H1 (cell line): Measurements from ENCODE around the gene PPIAL4G. TPM values are rescaled to one million over a fixed set of nuclear protein-coding genes. Genes with fewer than 3 reads are reported as not detected.
"Not testable (repeated sequence)": the region's sequence is repeated elsewhere in the genome, so short reads cannot be mapped to it uniquely, and the experiment has no call there.

Source experiments
- CTCF ChIA-PET: fragments of 300-600 bp; sonication (Branson Sonifier 250); formaldehyde crosslinking; loops from one replicate; lab custom pipeline; 2021; ENCODE audit not compliant: partially characterized antibody; lab: Charles Lee
- POLR2A ChIA-PET: fragments of 300-600 bp; sonication (Branson Sonifier 250); formaldehyde crosslinking; loops from one replicate; lab custom pipeline; 2021; ENCODE audit warnings: inconsistent platforms; ENCODE audit not compliant: partially characterized antibody; lab: Charles Lee
- DNase-seq, 2 experiments: peaks; one replicate each; pipeline versions ENCODE4 v3.0.0 to v3.0.0-alpha.2; 2010 to 2022; ENCODE audit warnings: low spot score in 2 of 2, low read depth in 1 of 2, mixed read lengths in 1 of 2
- FAIRE-seq: peaks from 2 replicates; lab custom pipeline; 2011; peaks lifted over from hg19 to GRCh38; lab: Jason Lieb, UNC
- H2AFZ ChIP-seq: 2 replicates; pipeline ENCODE4 v1.8.1; 2012; ENCODE audit warnings: low read length, inconsistent platforms
- H2AK5ac ChIP-seq: 2 replicates; pipeline ENCODE4 v1.6.1; 2013; ENCODE audit warnings: low read depth, low read length
- H2BK120ac ChIP-seq: replicated peaks from 2 replicates; pipeline ENCODE3; 2013; ENCODE audit warnings: low read depth, low read length, inconsistent platforms
- H2BK12ac ChIP-seq: 2 replicates; pipeline ENCODE4 v1.6.1; 2013; ENCODE audit warnings: low read depth, low read length
- H2BK15ac ChIP-seq: 2 replicates; pipeline ENCODE4 v1.6.1; 2013; ENCODE audit warnings: low read length
- H2BK20ac ChIP-seq: 2 replicates; pipeline ENCODE4 v1.6.1; 2013; ENCODE audit warnings: low read length
- H2BK5ac ChIP-seq: 2 replicates; pipeline ENCODE4 v1.6.1; 2013; ENCODE audit warnings: low read depth, low read length
- H3K14ac ChIP-seq: 2 replicates; pipeline ENCODE4 v1.6.1; 2013; ENCODE audit warnings: inconsistent platforms; ENCODE audit not compliant: insufficient read length
- H3K18ac ChIP-seq: 2 replicates; pipeline ENCODE4 v1.6.1; 2013; ENCODE audit warnings: low read length; ENCODE audit errors: extremely low read depth
- H3K23ac ChIP-seq: 2 replicates; pipeline ENCODE4 v1.6.1; 2013; ENCODE audit warnings: inconsistent platforms; ENCODE audit not compliant: insufficient read length
- H3K23me2 ChIP-seq: 2 replicates; pipeline ENCODE4 v1.6.1; 2013; ENCODE audit warnings: low read depth, low read length
- H3K27ac ChIP-seq: 2 replicates; pipeline ENCODE4 v1.6.1; 2011; ENCODE audit warnings: low read depth, low read length, inconsistent platforms
- H3K27me3 ChIP-seq, 4 experiments: replicated peaks in 1 of 4; 1 replicate in 1 of 4; 2 replicates in 3 of 4; pipeline versions ENCODE4 v1.6.1 to v1.8.1; 2011 to 2013; ENCODE audit warnings: low read length in 3 of 4, mild to moderate bottlenecking in 3 of 4, inconsistent platforms in 2 of 4, mixed read lengths in 2 of 4, moderate library complexity in 1 of 4; ENCODE audit not compliant: control insufficient read depth in 3 of 4, insufficient read depth in 3 of 4; ENCODE audit errors: extremely low read depth in 1 of 4
- H3K36me3 ChIP-seq, 4 experiments: 2 replicates each; pipeline versions ENCODE4 v1.6.1 to v1.8.1; 2011 to 2013; ENCODE audit warnings: mild to moderate bottlenecking in 4 of 4, low read length in 3 of 4, moderate library complexity in 2 of 4, control low read depth in 1 of 4, inconsistent platforms in 1 of 4; ENCODE audit not compliant: insufficient read depth in 4 of 4, control insufficient read depth in 2 of 4
- H3K4ac ChIP-seq: replicated peaks from 2 replicates; pipeline ENCODE3; 2013; ENCODE audit warnings: low read length, low read depth, mixed read lengths, inconsistent platforms; ENCODE audit not compliant: insufficient read length
- H3K4me1 ChIP-seq, 4 experiments: replicated peaks in 1 of 4; 1 replicate in 1 of 4; 2 replicates in 3 of 4; pipeline versions ENCODE4 v1.6.1 to v1.8.1; 2011 to 2013; ENCODE audit warnings: low read length in 3 of 4, inconsistent platforms in 2 of 4, mixed read lengths in 1 of 4; ENCODE audit not compliant: insufficient read depth in 4 of 4, control insufficient read depth in 3 of 4
- H3K4me2 ChIP-seq, 2 experiments: 2 replicates each; pipeline versions ENCODE4 v1.6.1 to v1.8.1; 2011 to 2013; ENCODE audit warnings: low read depth in 2 of 2, low read length in 2 of 2, control low read depth in 1 of 2, inconsistent platforms in 1 of 2, mild to moderate bottlenecking in 1 of 2; ENCODE audit not compliant: insufficient read depth in 1 of 2
- H3K4me3 ChIP-seq, 4 experiments: fragments of 200-600, 300-600 bp in 1 of 4; sonication (generic), shearing (Covaris generic), sonication (Bioruptor Twin) in 1 of 4; 2 replicates each; pipeline versions ENCODE4 v1.5.1 to v1.8.1; 2011 to 2016; ENCODE audit warnings: low read length in 4 of 4, low read depth in 3 of 4, control low read depth in 2 of 4, inconsistent platforms in 2 of 4, mild to moderate bottlenecking in 2 of 4, mixed read lengths in 1 of 4, moderate library complexity in 1 of 4; ENCODE audit not compliant: insufficient read depth in 2 of 4; ENCODE audit errors: extremely low read depth in 1 of 4
- H3K56ac ChIP-seq: replicated peaks from 2 replicates; pipeline ENCODE3; 2013; ENCODE audit warnings: low read depth, mild to moderate bottlenecking, mixed read lengths, low read length, inconsistent platforms; ENCODE audit not compliant: insufficient read length
- H3K79me1 ChIP-seq: 2 replicates; pipeline ENCODE4 v1.6.1; 2013; ENCODE audit warnings: low read depth, low read length, control low read depth
- H3K79me2 ChIP-seq, 2 experiments: 2 replicates each; pipeline versions ENCODE4 v1.6.1 to v1.8.1; 2012 to 2013; ENCODE audit warnings: low read length in 2 of 2, mild to moderate bottlenecking in 2 of 2, inconsistent platforms in 1 of 2; ENCODE audit not compliant: insufficient read depth in 2 of 2, control insufficient read depth in 1 of 2
- H3K9ac ChIP-seq, 4 experiments: replicated peaks in 1 of 4; 1 replicate in 1 of 4; 2 replicates in 3 of 4; pipeline versions ENCODE4 v1.6.1 to v1.8.1; 2011 to 2013; ENCODE audit warnings: low read depth in 3 of 4, low read length in 3 of 4, control low read depth in 2 of 4, mild to moderate bottlenecking in 2 of 4, moderate library complexity in 2 of 4, inconsistent platforms in 1 of 4; ENCODE audit errors: extremely low read depth in 1 of 4
- H3K9me3 ChIP-seq, 2 experiments: 2 replicates each; pipeline versions ENCODE4 v1.6.1 to v1.8.1; 2012 to 2013; ENCODE audit warnings: mild to moderate bottlenecking in 2 of 2, moderate library complexity in 2 of 2, control low read depth in 1 of 2, inconsistent platforms in 1 of 2, low read depth in 1 of 2, low read length in 1 of 2, mixed read lengths in 1 of 2; ENCODE audit not compliant: insufficient read depth in 2 of 2
- H4K20me1 ChIP-seq, 2 experiments: replicated peaks in 1 of 2; 2 replicates each; pipeline versions ENCODE3 to v1.8.1; 2011 to 2013; ENCODE audit warnings: inconsistent platforms in 2 of 2, low read length in 2 of 2, mild to moderate bottlenecking in 1 of 2; ENCODE audit not compliant: insufficient read depth in 2 of 2, control insufficient read depth in 1 of 2
- H4K5ac ChIP-seq: 2 replicates; pipeline ENCODE4 v1.6.1; 2013; ENCODE audit warnings: low read length, low read depth, mixed read lengths, inconsistent platforms; ENCODE audit not compliant: insufficient read length
- H4K8ac ChIP-seq: 2 replicates; pipeline ENCODE4 v1.8.0; 2013; ENCODE audit warnings: mild to moderate bottlenecking, moderate library complexity, low read length, inconsistent platforms; ENCODE audit not compliant: insufficient read depth; ENCODE audit errors: extremely low read depth
- H4K91ac ChIP-seq: replicated peaks from 2 replicates; pipeline ENCODE3; 2013; ENCODE audit warnings: low read length, mixed read lengths, inconsistent platforms; ENCODE audit not compliant: insufficient read length
- WGBS, 2 experiments: shearing (Covaris generic) in 1 of 2; methylation state at CpG; one replicate each; pipeline versions ENCODE4 v1.1.6 to v1.1.7; 2013 to 2015; ENCODE audit warnings: low lambda C conversion rate in 2 of 2, mixed read lengths in 2 of 2, inconsistent platforms in 1 of 2, low coverage in 1 of 2, missing lambda C conversion rate in 1 of 2; ENCODE audit not compliant: insufficient replicate concordance in 2 of 2, insufficient coverage in 1 of 2, insufficient read length in 1 of 2; ENCODE audit errors: extremely low coverage in 1 of 2, missing lambda C conversion rate in 1 of 2; 5-methylcytosine and 5-hydroxymethylcytosine counted together
- polyA plus RNA-seq, 7 experiments: library from polyadenylated mRNA; depleted of rRNA in 3 of 7; stranded (reverse) in 5 of 7; unstranded in 2 of 7; fragments of >200 nt in 5 of 7; fragments of 200-250 nt in 2 of 7; gene quantifications; 1 replicate in 5 of 7; 2 replicates in 1 of 7; 4 replicates in 1 of 7; pipeline versions ENCODE4 v1.2.1 to v1.2.3, GENCODE V29; 2011 to 2013; ENCODE audit warnings: missing spikeins in 2 of 7, mixed read lengths in 2 of 7
- total RNA-seq: library from RNA; stranded (reverse); fragmentation: NEBNext Ultra II Directional; extraction: Animal tissue kit (Norgen Biotek cat#: 25700); gene quantifications from 2 replicates; pipeline ENCODE4 v1.2.1, GENCODE V29; 2021

Gene PPIAL4G
- total and polyA plus RNA-seq, 2 of the 8 experiments (the other 6 are each of a cell fraction or from before 2014, with no cell fraction given) = not detected

- H3K23ac ChIP-seq, H3K4me1 ChIP-seq, H4K20me1 ChIP-seq, H4K5ac ChIP-seq, H3K14ac ChIP-seq, H2BK15ac ChIP-seq, H4K8ac ChIP-seq, H3K36me3 ChIP-seq, H3K23me2 ChIP-seq, H3K9me3 ChIP-seq, H2BK5ac ChIP-seq, DNase-seq, H3K9ac ChIP-seq, CTCF ChIA-PET, H2AFZ ChIP-seq, H3K4ac ChIP-seq, H2BK120ac ChIP-seq, H3K79me2 ChIP-seq, H3K18ac ChIP-seq, H3K56ac ChIP-seq, H2BK20ac ChIP-seq, H3K27me3 ChIP-seq, FAIRE-seq, H4K91ac ChIP-seq, H2AK5ac ChIP-seq, H3K27ac ChIP-seq, H2BK12ac ChIP-seq, H3K79me1 ChIP-seq: not testable (repeated sequence)
- Histone ChIP-seq H3K4me2 (peak overlapping the region in 1 of 2 experiments; percentile 27; a peak in 1 of 4 replicates), H3K4me3 (0 out of 8 replicates have a peak overlapping the region, but pooled peaks of 1 of the 4 experiments have one; percentile 34)
- WGBS, 2 experiments = 38% methylated on average over 12 of the region's 35 CpGs; no CpG with 5 or more reads in 1 of the 2 experiments
- POLR2A ChIA-PET = interaction anchor here (0.8 to 2.0 kb wide), 10 partner anchors 64 to 260 kb away, joined by 3 to 11 read pairs (median 3); no protein-coding TSS in a partner anchor
These were observed 40.4 kb upstream of the PPIAL4G start for GRCh38 chr1:148523205-148524144.
